Measurements from ENCODE around the gene TK2. TPM values are rescaled to one million over a fixed set of nuclear protein-coding genes. Genes with fewer than 3 reads are reported as not detected.

The TK2 gene
- total and polyA plus RNA-seq, 9 of the 15 experiments (the other 6 are each of a cell fraction or from before 2014, with no cell fraction given) = 1.1 to 10.2 (median 5.3) TPM

- TF ChIP-seq, protein P1, sequence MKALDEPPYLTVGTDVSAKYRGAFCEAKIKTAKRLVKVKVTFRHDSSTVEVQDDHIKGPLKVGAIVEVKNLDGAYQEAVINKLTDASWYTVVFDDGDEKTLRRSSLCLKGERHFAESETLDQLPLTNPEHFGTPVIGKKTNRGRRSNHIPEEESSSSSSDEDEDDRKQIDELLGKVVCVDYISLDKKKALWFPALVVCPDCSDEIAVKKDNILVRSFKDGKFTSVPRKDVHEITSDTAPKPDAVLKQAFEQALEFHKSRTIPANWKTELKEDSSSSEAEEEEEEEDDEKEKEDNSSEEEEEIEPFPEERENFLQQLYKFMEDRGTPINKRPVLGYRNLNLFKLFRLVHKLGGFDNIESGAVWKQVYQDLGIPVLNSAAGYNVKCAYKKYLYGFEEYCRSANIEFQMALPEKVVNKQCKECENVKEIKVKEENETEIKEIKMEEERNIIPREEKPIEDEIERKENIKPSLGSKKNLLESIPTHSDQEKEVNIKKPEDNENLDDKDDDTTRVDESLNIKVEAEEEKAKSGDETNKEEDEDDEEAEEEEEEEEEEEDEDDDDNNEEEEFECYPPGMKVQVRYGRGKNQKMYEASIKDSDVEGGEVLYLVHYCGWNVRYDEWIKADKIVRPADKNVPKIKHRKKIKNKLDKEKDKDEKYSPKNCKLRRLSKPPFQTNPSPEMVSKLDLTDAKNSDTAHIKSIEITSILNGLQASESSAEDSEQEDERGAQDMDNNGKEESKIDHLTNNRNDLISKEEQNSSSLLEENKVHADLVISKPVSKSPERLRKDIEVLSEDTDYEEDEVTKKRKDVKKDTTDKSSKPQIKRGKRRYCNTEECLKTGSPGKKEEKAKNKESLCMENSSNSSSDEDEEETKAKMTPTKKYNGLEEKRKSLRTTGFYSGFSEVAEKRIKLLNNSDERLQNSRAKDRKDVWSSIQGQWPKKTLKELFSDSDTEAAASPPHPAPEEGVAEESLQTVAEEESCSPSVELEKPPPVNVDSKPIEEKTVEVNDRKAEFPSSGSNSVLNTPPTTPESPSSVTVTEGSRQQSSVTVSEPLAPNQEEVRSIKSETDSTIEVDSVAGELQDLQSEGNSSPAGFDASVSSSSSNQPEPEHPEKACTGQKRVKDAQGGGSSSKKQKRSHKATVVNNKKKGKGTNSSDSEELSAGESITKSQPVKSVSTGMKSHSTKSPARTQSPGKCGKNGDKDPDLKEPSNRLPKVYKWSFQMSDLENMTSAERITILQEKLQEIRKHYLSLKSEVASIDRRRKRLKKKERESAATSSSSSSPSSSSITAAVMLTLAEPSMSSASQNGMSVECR (CRISPR knock-in tag; IDR thresholded peaks at IDR 0.05) = peak; percentile 42; the same call in 1 of the 2 replicates
- TF ChIP-seq, protein P2, sequence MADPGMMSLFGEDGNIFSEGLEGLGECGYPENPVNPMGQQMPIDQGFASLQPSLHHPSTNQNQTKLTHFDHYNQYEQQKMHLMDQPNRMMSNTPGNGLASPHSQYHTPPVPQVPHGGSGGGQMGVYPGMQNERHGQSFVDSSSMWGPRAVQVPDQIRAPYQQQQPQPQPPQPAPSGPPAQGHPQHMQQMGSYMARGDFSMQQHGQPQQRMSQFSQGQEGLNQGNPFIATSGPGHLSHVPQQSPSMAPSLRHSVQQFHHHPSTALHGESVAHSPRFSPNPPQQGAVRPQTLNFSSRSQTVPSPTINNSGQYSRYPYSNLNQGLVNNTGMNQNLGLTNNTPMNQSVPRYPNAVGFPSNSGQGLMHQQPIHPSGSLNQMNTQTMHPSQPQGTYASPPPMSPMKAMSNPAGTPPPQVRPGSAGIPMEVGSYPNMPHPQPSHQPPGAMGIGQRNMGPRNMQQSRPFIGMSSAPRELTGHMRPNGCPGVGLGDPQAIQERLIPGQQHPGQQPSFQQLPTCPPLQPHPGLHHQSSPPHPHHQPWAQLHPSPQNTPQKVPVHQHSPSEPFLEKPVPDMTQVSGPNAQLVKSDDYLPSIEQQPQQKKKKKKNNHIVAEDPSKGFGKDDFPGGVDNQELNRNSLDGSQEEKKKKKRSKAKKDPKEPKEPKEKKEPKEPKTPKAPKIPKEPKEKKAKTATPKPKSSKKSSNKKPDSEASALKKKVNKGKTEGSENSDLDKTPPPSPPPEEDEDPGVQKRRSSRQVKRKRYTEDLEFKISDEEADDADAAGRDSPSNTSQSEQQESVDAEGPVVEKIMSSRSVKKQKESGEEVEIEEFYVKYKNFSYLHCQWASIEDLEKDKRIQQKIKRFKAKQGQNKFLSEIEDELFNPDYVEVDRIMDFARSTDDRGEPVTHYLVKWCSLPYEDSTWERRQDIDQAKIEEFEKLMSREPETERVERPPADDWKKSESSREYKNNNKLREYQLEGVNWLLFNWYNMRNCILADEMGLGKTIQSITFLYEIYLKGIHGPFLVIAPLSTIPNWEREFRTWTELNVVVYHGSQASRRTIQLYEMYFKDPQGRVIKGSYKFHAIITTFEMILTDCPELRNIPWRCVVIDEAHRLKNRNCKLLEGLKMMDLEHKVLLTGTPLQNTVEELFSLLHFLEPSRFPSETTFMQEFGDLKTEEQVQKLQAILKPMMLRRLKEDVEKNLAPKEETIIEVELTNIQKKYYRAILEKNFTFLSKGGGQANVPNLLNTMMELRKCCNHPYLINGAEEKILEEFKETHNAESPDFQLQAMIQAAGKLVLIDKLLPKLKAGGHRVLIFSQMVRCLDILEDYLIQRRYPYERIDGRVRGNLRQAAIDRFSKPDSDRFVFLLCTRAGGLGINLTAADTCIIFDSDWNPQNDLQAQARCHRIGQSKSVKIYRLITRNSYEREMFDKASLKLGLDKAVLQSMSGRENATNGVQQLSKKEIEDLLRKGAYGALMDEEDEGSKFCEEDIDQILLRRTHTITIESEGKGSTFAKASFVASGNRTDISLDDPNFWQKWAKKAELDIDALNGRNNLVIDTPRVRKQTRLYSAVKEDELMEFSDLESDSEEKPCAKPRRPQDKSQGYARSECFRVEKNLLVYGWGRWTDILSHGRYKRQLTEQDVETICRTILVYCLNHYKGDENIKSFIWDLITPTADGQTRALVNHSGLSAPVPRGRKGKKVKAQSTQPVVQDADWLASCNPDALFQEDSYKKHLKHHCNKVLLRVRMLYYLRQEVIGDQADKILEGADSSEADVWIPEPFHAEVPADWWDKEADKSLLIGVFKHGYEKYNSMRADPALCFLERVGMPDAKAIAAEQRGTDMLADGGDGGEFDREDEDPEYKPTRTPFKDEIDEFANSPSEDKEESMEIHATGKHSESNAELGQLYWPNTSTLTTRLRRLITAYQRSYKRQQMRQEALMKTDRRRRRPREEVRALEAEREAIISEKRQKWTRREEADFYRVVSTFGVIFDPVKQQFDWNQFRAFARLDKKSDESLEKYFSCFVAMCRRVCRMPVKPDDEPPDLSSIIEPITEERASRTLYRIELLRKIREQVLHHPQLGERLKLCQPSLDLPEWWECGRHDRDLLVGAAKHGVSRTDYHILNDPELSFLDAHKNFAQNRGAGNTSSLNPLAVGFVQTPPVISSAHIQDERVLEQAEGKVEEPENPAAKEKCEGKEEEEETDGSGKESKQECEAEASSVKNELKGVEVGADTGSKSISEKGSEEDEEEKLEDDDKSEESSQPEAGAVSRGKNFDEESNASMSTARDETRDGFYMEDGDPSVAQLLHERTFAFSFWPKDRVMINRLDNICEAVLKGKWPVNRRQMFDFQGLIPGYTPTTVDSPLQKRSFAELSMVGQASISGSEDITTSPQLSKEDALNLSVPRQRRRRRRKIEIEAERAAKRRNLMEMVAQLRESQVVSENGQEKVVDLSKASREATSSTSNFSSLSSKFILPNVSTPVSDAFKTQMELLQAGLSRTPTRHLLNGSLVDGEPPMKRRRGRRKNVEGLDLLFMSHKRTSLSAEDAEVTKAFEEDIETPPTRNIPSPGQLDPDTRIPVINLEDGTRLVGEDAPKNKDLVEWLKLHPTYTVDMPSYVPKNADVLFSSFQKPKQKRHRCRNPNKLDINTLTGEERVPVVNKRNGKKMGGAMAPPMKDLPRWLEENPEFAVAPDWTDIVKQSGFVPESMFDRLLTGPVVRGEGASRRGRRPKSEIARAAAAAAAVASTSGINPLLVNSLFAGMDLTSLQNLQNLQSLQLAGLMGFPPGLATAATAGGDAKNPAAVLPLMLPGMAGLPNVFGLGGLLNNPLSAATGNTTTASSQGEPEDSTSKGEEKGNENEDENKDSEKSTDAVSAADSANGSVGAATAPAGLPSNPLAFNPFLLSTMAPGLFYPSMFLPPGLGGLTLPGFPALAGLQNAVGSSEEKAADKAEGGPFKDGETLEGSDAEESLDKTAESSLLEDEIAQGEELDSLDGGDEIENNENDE (IDR thresholded peaks at IDR 0.05; ENCODE audit: low read depth, low read length) = no peak
- TF ChIP-seq PCBP1 (IDR thresholded peaks at IDR 0.05; ENCODE audit: low read depth, low read length, poor library complexity, severe bottlenecking) = peak; percentile 66
- peak; percentile 73 for TF ChIP-seq EGR1 (conservative IDR thresholded peaks at IDR 0.05)
- TF ChIP-seq ZNF766 (CRISPR knock-in tag; conservative IDR thresholded peaks at IDR 0.05) = 0 out of 2 replicates have a peak, but pooled peaks have one; percentile 59
- peak; percentile 24; the same call in 1 of the 2 replicates for TF ChIP-seq MYC (IDR thresholded peaks at IDR 0.05; ENCODE audit: low read depth, low read length)
- peak; percentile 22; the same call in 1 of the 2 replicates for TF ChIP-seq MYC (CRISPR knock-in tag; IDR thresholded peaks at IDR 0.05; ENCODE audit: borderline replicate concordance, low read depth)
- TF ChIP-seq, protein P3, sequence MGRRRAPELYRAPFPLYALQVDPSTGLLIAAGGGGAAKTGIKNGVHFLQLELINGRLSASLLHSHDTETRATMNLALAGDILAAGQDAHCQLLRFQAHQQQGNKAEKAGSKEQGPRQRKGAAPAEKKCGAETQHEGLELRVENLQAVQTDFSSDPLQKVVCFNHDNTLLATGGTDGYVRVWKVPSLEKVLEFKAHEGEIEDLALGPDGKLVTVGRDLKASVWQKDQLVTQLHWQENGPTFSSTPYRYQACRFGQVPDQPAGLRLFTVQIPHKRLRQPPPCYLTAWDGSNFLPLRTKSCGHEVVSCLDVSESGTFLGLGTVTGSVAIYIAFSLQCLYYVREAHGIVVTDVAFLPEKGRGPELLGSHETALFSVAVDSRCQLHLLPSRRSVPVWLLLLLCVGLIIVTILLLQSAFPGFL (CRISPR knock-in tag; IDR thresholded peaks at IDR 0.05) = 0 out of 2 replicates have a peak, but pooled peaks have one; percentile 29
Observed at GRCh38 chr16:66549284-66550131, at the start of gene TK2 (continued).
